Stimulated activated naive B cell treated with anti-CD40 and anti-IgM and Interleukin-4, amounts not matched to agents 10 μg/mL and 1 μg/mL and 100 μg/mL, for 72 hours (primary cell): ENCODE data around the gene GGT6.
"Not testable (repeated sequence)": the region's sequence is repeated elsewhere in the genome, so short reads cannot be mapped to it uniquely, and the experiment has no call there.

Experiments
- ATAC-seq, 2 donors: fragments of 150-1000 bp; cut with Tn5 transposase; replicated peaks; 2 replicates each; pipeline ENCODE4 v1.10.0; 2021; ENCODE audit warnings: moderate library complexity in 1 of 2
- DNase-seq: peaks from one replicate; pipeline ENCODE4 v3.0.0; 2021
- H3K27ac Mint-ChIP-seq: one replicate; pipeline ENCODE4 v1.8.0; 2022; ENCODE audit warnings: mild to moderate bottlenecking, mixed read lengths
- H3K27me3 Mint-ChIP-seq, 2 donors: one replicate each; pipeline ENCODE4 v1.8.0; 2022; ENCODE audit warnings: mixed read lengths in 2 of 2
- H3K36me3 Mint-ChIP-seq, 2 donors: one replicate each; pipeline ENCODE4 v1.8.0; 2022; ENCODE audit warnings: mixed read lengths in 2 of 2, mild to moderate bottlenecking in 1 of 2
- H3K4me1 Mint-ChIP-seq, 2 donors: one replicate each; pipeline ENCODE4 v1.8.0; 2022; ENCODE audit warnings: mixed read lengths in 2 of 2, mild to moderate bottlenecking in 1 of 2
- H3K4me3 Mint-ChIP-seq, 2 donors: one replicate each; pipeline ENCODE4 v1.8.0; 2022; ENCODE audit warnings: mild to moderate bottlenecking in 2 of 2, mixed read lengths in 2 of 2, moderate library complexity in 1 of 2
- H3K9me3 Mint-ChIP-seq, 2 donors: one replicate each; pipeline ENCODE4 v1.8.0; 2022; ENCODE audit warnings: mixed read lengths in 2 of 2, mild to moderate bottlenecking in 1 of 2

The GGT6 gene

DNA sequence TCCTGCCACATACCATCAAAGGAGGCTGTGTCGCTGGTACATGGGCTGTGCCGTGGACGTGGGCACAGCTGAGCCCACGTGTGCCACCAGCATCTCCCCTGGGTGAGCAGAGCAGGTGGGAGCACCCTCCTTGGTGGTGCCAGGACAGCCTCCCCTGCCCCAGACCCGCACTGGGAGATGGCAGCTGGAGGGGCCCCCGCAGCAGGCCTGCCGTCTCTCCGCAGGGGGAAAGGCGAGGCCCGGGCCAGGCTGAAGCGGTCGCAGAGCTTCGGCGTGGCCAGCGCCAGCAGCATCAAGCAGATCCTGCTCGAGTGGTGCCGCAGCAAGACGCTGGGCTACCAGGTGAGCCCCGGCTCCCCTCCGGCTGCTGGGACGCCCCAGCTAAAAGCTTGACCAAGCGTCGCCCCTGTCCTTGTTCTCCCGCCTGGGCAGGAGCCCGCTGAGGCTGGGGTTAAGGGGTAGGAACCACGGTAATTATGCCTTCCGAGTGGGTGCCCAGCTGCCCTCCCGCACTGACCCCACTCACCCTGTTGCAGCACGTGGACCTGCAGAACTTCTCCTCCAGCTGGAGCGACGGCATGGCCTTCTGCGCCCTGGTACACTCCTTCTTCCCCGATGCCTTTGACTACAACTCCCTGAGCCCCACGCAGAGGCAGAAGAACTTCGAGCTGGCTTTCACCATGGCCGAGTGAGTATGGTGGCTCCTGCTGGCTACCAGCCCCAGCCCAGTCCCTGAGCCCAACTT, 36.4 kb upstream of the GGT6 start:
- peaks cover 4 to 8% of the 10 kb centered on the region in 2 donors for H3K4me1 Mint-ChIP-seq
- DNase-seq (no peak), ATAC-seq (no peak)
- H3K36me3 Mint-ChIP-seq = no peaks in the 10 kb centered on the region
- peaks cover 41 to 57% of the 10 kb centered on the region in 2 donors for H3K27me3 Mint-ChIP-seq
- no peaks in the 10 kb centered on the region for H3K9me3 Mint-ChIP-seq
- H3K4me3 Mint-ChIP-seq = no peak overlapping the region
- H3K27ac Mint-ChIP-seq = no peak overlapping the region

DNA sequence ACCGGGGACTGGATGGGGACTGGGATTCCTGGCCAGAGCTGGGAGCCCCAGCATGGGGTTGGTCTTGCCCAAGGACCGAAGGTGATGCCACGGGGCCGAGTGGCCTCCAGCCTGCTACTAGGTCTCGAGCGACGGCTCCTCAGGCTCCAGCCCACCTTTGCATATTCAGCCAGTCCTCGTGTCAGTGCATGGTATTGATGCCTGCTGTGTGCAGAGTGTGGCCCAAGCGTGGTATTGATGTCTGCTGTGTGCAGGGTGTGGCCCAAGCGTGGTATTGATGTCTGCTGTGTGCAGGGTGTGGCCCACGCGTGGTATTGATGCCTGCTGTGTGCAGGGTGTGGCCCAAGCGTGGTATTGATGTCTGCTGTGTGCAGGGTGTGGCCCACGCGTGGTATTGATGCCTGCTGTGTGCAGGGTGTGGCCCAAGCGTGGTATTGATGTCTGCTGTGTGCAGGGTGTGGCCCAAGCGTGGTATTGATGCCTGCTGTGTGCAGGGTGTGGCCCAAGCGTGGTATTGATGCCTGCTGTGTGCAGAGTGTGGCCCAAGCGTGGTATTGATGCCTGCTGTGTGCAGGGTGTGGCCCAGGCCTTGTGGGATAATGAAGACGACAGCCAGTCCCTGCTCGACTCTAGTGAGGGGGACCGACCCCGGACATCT, 35.4 kb upstream of the GGT6 start:
- not testable (repeated sequence) for H3K36me3 Mint-ChIP-seq, H3K4me3 Mint-ChIP-seq, DNase-seq, H3K9me3 Mint-ChIP-seq, H3K4me1 Mint-ChIP-seq, ATAC-seq, H3K27ac Mint-ChIP-seq
- peaks cover 41 to 62% of the 10 kb centered on the region in 2 donors for H3K27me3 Mint-ChIP-seq

DNA sequence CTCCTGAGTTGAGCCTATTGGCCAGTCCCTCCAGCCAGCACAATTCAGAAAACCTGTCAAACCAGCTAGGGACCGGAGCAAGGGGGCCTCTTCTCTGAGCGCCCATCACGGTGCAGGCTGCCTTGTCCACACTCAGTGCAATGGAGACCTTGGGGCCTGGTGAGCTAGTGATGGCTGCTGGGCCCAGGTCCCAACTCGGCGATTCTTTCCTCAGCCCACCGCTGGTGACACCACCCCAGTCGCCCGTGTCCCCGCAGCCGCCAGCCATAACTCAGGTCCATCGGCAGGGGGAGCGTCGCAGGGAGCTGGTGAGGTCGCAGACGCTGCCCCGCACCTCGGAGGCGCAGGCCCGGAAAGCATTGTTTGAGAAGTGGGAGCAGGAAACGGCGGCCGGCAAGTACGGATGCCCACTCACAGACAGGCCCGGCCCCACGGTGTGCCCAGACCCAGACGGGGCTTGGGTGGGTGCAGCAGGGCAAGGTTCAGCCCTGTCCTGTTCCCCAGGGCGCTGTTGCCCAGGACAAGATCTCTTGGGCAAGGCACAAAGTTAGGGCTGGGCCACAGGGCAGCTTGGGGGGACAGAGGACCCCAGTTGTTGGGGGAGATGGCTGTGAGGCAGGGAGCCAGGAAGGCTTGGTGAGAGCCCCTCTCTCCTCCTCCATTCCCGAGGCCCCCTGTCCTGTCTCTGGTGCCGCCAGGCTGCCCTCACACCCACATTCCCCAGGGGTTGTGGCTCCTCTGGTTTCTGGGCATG, 34.7 kb upstream of the GGT6 start:
- Mint-ChIP-seq H3K27me3 (peaks cover 45 to 62% of the 10 kb centered on the region in 2 donors), H3K4me3 (peak overlapping the region in 1 of 2 donors; percentile 12), H3K36me3 (no peaks in the 10 kb centered on the region), H3K27ac (no peak overlapping the region), H3K9me3 (no peaks in the 10 kb centered on the region), H3K4me1 (peaks cover 4 to 8% of the 10 kb centered on the region in 2 donors)
- no peak for DNase-seq
- peak; percentile 78 to 80 for ATAC-seq

DNA sequence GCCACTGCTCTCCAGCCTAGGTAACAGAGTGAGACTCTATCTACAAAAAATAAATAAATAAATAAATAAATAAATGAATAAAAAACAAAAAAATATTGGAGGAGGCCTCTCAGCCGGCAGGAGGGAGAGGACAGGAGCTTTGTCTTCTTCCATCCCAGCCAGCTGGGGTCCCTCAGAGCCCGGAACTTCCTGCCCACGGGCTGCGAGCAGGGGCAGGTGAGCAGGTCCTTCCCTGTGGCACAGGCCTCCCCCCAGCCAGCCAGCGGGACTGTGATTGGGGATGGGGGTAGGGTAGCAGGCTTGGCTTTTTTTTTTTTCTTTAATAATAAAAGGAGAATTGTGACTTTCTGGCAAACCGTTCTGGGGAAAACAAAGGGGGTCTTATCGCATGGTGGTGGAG, 34.0 kb upstream of the GGT6 start:
- Mint-ChIP-seq H3K4me1 (peaks cover 4 to 8% of the 10 kb centered on the region in 2 donors), H3K27ac (no peak overlapping the region), H3K9me3 (no peaks in the 10 kb centered on the region), H3K27me3 (peaks cover 43 to 57% of the 10 kb centered on the region in 2 donors), H3K4me3 (no peak overlapping the region), H3K36me3 (no peaks in the 10 kb centered on the region)
- DNase-seq = no peak
- ATAC-seq = no peak

DNA sequence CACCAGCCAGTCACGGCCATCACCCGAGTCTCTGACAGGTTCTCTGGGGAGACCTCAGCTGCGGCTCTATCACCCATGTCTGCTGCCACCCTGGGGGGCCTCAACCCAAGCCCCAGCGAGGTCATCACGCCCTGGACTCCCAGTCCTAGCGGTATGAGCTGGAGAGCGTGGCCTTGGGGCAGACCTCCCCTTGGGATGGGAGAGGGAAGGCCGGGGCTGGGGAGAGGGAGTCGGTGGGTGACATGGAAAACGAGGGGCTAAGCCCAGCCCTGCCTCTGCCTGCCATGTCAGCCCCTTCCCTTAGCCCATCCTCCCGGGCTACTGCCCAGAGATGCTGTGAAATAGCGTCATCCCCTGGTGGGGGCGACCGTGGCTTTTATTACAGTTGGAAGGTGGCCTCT, 32.6 kb upstream of the GGT6 start:
- Mint-ChIP-seq H3K4me1 (peaks cover 6 to 8% of the 10 kb centered on the region in 2 donors), H3K27me3 (peaks cover 36 to 61% of the 10 kb centered on the region in 2 donors), H3K9me3 (no peaks in the 10 kb centered on the region), H3K27ac (no peak overlapping the region), H3K36me3 (no peaks in the 10 kb centered on the region), H3K4me3 (no peak overlapping the region)
- no peak for ATAC-seq
- no peak for DNase-seq

DNA sequence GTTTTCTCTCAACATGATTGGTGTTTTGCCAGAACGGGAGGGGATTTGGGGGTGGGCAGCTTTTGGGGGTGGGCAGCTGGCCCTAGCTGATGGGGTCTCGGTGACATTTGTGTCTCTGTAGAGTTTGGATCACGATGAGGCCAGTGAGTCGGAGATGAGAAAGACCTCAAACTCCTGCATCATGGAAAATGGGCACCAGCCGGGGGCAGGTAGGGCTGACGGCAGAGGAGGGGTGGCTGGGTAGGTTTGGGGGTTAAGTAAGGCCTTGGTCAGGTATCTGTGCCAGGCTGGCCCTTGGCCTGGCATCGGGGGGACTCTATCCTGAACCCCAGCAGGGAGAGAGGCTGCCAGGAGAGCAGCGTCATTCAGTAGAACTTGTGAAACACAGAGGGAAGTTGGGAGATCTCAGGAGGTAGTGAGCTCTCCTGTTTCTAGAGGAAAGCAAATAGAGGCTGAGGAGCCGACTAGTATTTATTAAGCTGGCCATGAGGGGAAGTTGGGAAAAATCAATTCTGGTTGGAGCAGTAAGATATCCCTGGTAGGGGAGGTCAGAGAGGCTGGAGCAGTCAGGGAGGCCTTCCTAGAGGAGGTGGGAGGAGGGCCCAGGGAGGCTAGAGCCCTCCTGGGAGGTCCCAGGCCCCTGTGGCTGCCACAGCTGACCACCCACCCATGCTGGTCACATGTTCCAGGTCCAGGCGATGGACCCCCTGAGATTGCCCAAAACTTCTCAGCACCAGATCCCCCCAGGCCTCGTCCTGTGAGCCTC, 32.0 kb upstream of the GGT6 start:
- Mint-ChIP-seq H3K4me3 (no peak overlapping the region), H3K36me3 (no peaks in the 10 kb centered on the region), H3K4me1 (peaks cover 6 to 8% of the 10 kb centered on the region in 2 donors), H3K9me3 (no peaks in the 10 kb centered on the region), H3K27me3 (peaks cover 36 to 55% of the 10 kb centered on the region in 2 donors), H3K27ac (no peak overlapping the region)
- DNase-seq (no peak), ATAC-seq (no peak)

DNA sequence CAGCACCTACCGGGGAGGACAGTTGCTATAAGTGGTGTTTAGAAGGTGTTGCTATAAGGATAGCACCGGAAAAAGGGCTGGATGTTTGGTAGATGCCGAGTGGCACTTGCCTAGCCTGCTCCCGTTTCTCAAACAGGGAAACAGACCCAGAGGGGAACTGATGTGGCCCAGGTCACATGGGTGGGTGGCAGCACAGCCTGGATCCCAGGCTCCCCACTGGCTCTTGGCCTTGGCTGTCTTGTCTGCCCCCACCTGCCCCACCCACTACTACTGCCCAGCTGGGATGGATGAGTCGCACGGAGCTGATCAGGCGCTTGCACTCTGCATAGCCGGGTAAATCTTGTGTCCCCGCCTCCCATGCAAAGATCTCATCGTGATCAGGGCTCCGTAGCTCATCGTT, 31.2 kb upstream of the GGT6 start:
- no peaks in the 10 kb centered on the region for H3K36me3 Mint-ChIP-seq
- H3K4me1 Mint-ChIP-seq = peaks cover 6 to 8% of the 10 kb centered on the region in 2 donors
- no peak overlapping the region for H3K27ac Mint-ChIP-seq
- ATAC-seq = no peak
- DNase-seq = no peak
- H3K9me3 Mint-ChIP-seq = no peaks in the 10 kb centered on the region
- H3K4me3 Mint-ChIP-seq = no peak overlapping the region
- H3K27me3 Mint-ChIP-seq = peaks cover 35 to 54% of the 10 kb centered on the region in 2 donors

DNA sequence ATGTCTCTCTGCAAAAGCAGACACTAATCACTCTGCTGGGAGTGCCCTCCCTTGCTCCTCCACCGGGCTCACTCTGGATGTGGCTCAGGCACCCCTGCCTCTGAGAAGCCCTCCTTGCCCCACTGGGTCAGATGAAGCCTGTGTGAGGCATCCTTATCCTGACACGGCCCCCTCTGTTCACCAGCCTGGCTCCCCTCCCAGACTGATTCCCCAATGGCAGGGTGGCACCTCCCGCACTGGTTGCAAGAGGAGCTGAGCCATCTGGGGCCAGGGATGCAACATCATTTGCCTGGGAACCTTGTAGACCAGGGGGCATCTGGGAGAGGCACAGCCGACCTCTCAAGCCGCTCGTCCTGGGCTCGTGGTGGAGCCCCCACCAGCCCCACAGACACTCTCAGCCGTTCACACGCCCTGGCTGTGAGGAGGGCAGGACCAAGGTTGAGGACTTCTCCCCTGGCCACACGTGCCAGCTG, 30.6 kb upstream of the GGT6 start:
- no peaks in the 10 kb centered on the region for H3K36me3 Mint-ChIP-seq
- no peaks in the 10 kb centered on the region for H3K9me3 Mint-ChIP-seq
- ATAC-seq (no peak), DNase-seq (no peak)
- H3K4me3 Mint-ChIP-seq = no peak overlapping the region
- H3K27ac Mint-ChIP-seq = no peak overlapping the region
- H3K4me1 Mint-ChIP-seq = peaks cover 6 to 8% of the 10 kb centered on the region in 2 donors
- peaks cover 39 to 59% of the 10 kb centered on the region in 2 donors for H3K27me3 Mint-ChIP-seq

DNA sequence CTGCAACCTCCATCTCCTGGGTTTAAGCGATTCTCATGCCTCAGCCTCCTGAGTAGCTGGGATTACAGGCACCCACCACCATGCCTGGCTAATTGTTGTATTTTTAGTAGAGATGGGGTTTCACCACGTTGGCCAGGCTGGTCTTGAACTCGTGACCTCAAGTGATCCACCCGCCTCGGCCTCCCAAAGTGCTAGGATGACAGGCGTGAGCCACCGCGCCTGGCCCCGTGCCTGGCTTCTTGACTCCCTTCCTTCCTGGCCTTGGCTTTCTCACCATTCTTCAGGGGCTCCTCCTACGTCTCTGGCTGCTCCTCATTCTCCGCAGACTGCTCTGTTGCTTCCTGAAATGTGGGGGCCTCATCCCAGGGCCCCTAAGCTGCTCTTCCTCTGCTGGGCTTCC, 29.7 kb upstream of the GGT6 start:
- DNase-seq, H3K27ac Mint-ChIP-seq, H3K4me3 Mint-ChIP-seq, H3K36me3 Mint-ChIP-seq, ATAC-seq, H3K4me1 Mint-ChIP-seq, H3K9me3 Mint-ChIP-seq: not testable (repeated sequence)
- peaks cover 42 to 65% of the 10 kb centered on the region in 2 donors for H3K27me3 Mint-ChIP-seq

DNA sequence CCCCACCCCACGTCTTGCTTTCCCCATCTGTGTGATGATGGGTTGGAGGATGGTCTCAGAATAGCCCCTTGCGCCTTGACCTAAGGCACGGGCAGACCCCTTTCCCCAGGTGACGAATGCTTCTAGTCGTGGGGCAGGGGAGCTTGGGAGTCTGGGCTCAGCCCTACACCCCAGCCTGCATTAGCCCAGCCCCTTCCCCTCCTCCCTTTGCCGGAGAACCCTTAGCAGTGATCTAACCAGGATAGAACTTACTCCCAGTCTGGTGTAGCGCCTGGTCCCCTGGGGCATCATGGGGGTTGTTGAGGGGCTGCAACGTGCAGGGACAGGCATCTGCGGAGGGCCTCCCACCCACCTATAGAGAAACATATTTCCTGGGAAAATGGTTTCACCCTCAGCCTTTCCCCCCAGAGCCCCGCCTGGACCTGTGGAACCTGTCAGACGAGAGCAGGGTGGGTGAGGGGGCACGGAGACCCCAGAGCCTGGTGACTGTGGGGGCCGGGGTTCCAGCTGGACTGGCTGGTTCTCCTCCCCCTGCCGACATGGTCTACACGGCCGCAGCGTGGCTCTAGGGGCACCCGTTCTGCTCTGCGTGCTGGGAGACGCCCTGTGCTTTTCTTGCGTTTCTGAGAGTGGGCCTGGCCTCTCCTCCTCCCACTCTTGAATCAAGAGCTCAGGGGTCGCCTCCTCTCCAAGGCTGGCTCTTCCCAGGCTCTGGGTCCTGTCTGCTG, 28.7 kb upstream of the GGT6 start:
- peaks cover 38 to 63% of the 10 kb centered on the region in 2 donors for H3K27me3 Mint-ChIP-seq
- H3K36me3 Mint-ChIP-seq = no peaks in the 10 kb centered on the region
- no peak overlapping the region for H3K27ac Mint-ChIP-seq
- H3K4me3 Mint-ChIP-seq = no peak overlapping the region
- ATAC-seq = no peak
- DNase-seq = no peak
- H3K9me3 Mint-ChIP-seq = no peaks in the 10 kb centered on the region
- H3K4me1 Mint-ChIP-seq = peaks cover under 1 to 3% of the 10 kb centered on the region in 2 donors

DNA sequence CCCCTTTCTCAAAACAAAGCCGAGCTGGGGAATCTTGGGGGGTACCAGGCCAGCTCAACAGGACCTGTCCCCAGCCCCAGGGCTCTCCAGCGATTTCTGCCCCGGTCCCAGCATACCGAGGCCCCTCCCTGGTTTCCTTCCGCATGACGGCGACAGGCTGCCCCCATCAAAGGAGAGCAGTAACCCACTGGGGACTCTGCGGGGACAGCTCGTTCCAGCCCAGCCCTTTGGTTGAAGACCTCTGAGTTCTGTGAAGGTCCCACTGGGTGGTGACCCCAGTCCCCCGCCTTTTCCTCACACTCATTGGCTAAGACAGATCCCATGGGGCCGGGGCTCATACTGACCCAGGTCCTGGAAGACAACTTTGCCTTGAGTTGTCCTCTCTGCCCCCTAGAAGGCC, 28.0 kb upstream of the GGT6 start:
- Mint-ChIP-seq H3K9me3 (no peaks in the 10 kb centered on the region), H3K4me1 (peaks cover 7 to 9% of the 10 kb centered on the region in 2 donors), H3K27ac (no peak overlapping the region), H3K27me3 (peaks cover 39 to 64% of the 10 kb centered on the region in 2 donors), H3K4me3 (no peak overlapping the region), H3K36me3 (no peaks in the 10 kb centered on the region)
- DNase-seq = no peak
- no peak for ATAC-seq

DNA sequence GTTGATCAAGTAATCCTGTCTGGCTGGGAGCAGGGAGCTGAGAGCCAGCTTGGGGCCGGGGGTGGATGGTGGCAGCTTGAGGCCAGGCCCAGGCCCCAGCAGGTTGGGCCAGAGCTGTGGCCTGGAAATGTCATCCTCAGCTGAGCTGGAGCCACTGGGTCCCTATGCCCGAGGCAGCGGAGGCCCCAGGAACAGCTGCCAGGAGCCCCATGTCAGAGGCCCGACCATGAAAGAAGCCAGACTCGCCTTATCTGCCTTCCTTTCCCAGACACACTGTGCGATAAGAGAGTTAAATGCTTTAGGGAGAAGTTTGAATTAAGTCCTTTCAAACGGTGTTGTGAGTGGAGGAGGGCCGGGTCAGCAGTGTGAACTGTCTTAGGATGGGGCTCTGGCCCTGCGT, 27.4 kb upstream of the GGT6 start:
- Mint-ChIP-seq H3K36me3 (no peaks in the 10 kb centered on the region), H3K27ac (no peak overlapping the region), H3K27me3 (peaks cover 43 to 69% of the 10 kb centered on the region in 2 donors), H3K4me1 (peaks cover 7 to 9% of the 10 kb centered on the region in 2 donors), H3K4me3 (no peak overlapping the region), H3K9me3 (no peaks in the 10 kb centered on the region)
- no peak for ATAC-seq
- DNase-seq = no peak

DNA sequence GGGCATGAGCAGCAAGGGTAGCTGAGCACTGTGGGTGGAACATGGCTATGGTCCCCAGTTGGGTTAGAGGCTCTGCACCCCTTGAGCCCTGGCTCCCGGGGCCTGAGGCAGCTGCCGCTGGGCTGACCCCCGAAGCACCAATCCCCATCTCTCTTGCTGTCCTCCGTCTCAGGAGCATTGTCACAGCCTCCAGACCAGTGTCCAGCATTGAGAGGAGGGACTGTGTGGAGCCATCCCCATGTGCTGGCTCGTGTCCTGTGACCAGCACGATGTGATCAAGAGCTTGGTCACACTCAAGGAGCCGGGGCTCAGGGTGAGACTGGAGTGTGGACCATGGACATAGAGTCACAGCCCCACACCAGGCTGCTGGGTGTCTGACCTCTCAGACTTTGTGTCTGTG, 26.8 kb upstream of the GGT6 start:
- Mint-ChIP-seq H3K27me3 (peaks cover 43 to 70% of the 10 kb centered on the region in 2 donors), H3K9me3 (no peaks in the 10 kb centered on the region), H3K36me3 (no peaks in the 10 kb centered on the region), H3K4me3 (no peak overlapping the region), H3K27ac (no peak overlapping the region), H3K4me1 (peaks cover 7 to 9% of the 10 kb centered on the region in 2 donors)
- ATAC-seq = no peak
- DNase-seq = no peak
